HG02970 (cell line): ENCODE results near the gene TOMM70.
A peak's percentile ranks its signal among the peaks of the same experiment; 100 is the strongest.
"Not testable (repeated sequence)": the region's sequence is repeated elsewhere in the genome, so short reads cannot be mapped to it uniquely, and the experiment has no call there.

ENCODE experiments used
- ATAC-seq: cut with Tn5 transposase; IDR thresholded peaks from one replicate; pipeline ENCODE4 v1.9.1; 2021; ENCODE audit warnings: mild to moderate bottlenecking, moderate library complexity, moderate number of reproducible peaks; ENCODE audit not compliant: unreplicated experiment, low FRiP score

TOMM70 gene

DNA sequence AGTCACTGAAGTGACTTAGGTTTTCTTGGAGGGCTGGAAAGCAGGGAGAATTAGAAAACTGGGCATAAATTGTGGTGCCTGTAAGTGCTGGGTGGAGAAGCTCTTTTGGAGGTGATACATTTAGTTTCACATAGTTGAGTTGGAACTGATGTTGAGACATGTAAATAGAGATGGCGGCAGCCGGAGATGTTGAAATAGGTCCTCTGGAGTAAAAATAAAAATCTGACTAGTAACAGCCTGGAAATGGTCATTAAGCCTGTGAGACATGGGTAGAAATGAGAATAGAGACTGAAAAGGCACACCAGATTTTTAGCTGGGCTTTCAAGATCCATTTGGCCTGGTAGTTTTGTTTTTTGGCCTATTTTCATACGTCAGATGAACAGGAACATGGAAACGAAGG, 69.2 kb downstream of the TOMM70 start:
- no peak for ATAC-seq

DNA sequence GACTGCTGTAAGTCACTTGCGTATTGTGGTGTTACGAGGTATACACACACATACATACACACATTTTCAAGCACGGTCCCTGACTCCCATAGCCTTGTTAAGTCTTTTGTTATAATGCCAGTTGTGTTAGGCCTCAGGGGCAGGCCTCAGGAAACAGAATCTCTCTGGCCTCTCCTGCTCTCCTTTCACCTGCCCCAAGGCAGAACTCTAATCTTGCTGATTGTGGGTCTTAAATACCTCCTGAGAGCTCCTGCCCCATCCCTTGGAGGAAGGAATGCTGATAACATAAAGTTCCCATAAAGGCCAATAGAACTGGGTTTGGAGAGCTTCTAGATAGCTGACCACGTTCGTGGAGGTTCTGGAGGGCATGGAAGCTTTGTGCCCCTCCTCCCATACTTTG, 70.2 kb downstream of the TOMM70 start:
- no peak for ATAC-seq

DNA sequence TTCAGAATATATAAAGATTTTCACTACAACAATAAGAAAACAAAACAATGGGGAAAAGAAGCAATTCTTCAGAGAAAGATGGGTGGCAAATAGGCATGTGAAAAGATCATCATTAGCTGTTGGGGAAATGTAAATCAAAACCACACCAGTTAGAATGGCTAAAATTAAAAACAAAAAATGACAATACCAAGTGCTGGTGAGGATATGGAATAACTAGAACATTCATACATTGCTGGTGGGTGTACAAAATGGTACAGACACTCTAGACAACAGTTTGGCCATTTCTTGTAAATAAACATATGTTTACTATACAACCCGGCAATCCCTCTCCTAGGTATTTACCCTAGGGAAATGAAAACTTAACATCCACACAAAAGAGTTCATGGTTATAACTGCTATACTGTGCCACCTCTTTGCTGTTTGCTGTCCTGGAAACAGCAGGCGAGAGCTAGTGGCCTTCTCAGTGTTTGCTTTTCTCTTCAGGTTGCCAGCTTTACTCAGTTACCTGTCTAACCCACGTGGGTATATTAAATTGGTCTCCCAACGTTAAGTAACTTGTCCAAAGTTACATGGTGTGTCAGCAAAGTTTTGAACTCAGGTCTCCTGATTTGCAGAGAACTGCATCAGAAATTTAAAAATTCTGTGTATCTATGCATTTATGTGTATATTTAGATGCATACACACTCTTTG, 70.9 kb downstream of the TOMM70 start:
- ATAC-seq: no peak

DNA sequence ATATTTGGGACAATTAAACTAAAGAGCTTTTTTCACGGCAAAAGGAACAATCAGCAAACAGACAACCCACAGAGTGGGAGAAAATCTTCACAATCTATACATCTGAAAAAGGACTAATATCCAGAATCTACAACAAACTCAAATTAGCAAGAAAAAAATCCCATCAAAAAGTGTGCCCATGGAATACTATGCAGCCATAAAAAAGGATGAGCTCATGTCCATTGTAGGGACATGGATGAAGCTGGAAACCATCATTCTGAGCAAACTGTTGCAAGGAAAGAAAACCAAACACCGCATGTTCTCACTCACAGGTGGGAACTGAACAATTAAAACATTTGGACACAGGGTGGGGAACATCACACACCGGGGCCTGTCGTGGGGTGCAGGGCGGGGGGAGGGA, 73.5 kb downstream of the TOMM70 start:
- ATAC-seq: not testable (repeated sequence)

GRCh38 chr3:100325827-100326226, 75.1 kb downstream of the TOMM70 start:
- no peak for ATAC-seq

DNA sequence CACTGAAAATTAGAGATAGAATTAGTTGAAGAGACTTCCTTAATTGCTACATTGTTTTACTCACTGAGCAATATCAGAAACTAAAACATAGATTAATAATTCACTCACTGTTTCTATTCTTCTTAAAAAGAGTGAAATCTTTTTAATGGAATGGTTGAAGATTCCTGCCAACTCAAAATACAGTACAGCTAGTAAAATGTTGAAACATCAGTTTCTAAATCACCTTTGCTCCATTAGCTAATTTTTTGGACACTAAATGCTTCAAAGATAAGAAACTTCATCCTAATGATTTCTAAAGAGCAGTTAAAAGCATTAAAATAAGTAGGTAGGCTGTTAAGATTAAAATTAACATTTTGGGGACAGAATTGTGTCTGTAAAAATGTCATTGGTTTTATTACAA, 76.8 kb downstream of the TOMM70 start:
- ATAC-seq: no peak

- ATAC-seq: no peak
Measured at GRCh38 chr3:100319951-100320350, 80.9 kb downstream of the TOMM70 start.

- no peak for ATAC-seq
Measured at GRCh38 chr3:100317912-100318311, 83.0 kb downstream of the TOMM70 start.

DNA sequence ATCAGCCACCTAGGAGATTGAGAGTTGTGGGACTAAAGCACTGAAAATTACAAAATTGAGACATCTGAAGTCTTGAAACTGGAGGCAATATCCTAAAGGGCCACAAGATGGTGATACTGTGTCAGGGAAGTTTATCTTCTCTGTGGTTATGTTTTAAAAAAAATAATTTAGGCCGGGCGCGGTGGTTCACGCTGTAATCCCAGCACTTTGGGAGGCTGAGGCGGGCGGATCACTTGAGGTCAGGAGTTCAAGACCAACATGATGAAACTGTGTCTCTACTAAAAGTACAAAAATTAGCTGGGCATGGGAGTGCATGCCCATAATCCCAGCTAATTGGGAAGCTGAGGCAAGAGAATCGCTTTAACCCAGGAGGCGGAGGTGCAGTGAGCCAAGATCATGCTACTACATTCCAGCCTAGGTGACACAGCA, 84.2 kb downstream of the TOMM70 start:
- peak; percentile 60 for ATAC-seq
